ENCODE measurements around the gene BUB1B.
"Not testable (repeated sequence)": the region's sequence is repeated elsewhere in the genome, so short reads cannot be mapped to it uniquely, and the experiment has no call there.

Gene BUB1B, protein sequence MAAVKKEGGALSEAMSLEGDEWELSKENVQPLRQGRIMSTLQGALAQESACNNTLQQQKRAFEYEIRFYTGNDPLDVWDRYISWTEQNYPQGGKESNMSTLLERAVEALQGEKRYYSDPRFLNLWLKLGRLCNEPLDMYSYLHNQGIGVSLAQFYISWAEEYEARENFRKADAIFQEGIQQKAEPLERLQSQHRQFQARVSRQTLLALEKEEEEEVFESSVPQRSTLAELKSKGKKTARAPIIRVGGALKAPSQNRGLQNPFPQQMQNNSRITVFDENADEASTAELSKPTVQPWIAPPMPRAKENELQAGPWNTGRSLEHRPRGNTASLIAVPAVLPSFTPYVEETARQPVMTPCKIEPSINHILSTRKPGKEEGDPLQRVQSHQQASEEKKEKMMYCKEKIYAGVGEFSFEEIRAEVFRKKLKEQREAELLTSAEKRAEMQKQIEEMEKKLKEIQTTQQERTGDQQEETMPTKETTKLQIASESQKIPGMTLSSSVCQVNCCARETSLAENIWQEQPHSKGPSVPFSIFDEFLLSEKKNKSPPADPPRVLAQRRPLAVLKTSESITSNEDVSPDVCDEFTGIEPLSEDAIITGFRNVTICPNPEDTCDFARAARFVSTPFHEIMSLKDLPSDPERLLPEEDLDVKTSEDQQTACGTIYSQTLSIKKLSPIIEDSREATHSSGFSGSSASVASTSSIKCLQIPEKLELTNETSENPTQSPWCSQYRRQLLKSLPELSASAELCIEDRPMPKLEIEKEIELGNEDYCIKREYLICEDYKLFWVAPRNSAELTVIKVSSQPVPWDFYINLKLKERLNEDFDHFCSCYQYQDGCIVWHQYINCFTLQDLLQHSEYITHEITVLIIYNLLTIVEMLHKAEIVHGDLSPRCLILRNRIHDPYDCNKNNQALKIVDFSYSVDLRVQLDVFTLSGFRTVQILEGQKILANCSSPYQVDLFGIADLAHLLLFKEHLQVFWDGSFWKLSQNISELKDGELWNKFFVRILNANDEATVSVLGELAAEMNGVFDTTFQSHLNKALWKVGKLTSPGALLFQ
- total RNA-seq: 4.7 to 45.0 (median 24.6) reads per million in 18 experiments

GRCh38 chr15:40160689-40161688 is at the start of gene BUB1B:
BUB1B (plus strand) TSS chr15:40161069; CDS start chr15:40161221, 152 bp downstream.
- peak; percentile 92 to 95 for DNase-seq

- DNase-seq: no peak
Observed at GRCh38 chr15:40111888-40112287, 49.0 kb upstream of the BUB1B start.

- no peak for DNase-seq
Observed at GRCh38 chr15:40112789-40113188, 48.1 kb upstream of the BUB1B start.

- DNase-seq: no peak
Observed at GRCh38 chr15:40114218-40114617, 46.7 kb upstream of the BUB1B start.

DNA sequence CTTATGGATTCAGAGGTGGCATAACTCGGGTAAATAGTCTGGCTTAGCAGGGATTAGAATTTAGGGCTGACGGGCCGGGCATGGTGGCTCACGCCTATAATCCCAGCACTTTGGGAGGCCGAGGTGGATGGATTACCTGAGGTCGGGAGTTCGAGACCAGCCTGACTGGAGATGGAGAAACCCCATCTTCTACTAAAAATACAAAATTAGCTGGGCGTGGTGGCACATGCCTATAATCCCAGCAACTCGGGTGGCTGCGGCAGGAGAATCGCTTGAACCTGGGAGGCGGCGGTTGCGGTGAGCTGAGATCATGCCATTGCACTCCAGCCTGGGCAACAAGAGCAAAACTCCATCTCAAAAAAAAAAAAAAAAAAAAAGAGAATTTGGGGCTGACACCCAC is 45.8 kb upstream of the BUB1B start:
- not testable (repeated sequence) for DNase-seq

- DNase-seq: peak; percentile 55 to 60
Observed at GRCh38 chr15:40115670-40116093, 45.2 kb upstream of the BUB1B start.

- no peak for DNase-seq
Observed at GRCh38 chr15:40118473-40118872, 42.4 kb upstream of the BUB1B start.

DNA sequence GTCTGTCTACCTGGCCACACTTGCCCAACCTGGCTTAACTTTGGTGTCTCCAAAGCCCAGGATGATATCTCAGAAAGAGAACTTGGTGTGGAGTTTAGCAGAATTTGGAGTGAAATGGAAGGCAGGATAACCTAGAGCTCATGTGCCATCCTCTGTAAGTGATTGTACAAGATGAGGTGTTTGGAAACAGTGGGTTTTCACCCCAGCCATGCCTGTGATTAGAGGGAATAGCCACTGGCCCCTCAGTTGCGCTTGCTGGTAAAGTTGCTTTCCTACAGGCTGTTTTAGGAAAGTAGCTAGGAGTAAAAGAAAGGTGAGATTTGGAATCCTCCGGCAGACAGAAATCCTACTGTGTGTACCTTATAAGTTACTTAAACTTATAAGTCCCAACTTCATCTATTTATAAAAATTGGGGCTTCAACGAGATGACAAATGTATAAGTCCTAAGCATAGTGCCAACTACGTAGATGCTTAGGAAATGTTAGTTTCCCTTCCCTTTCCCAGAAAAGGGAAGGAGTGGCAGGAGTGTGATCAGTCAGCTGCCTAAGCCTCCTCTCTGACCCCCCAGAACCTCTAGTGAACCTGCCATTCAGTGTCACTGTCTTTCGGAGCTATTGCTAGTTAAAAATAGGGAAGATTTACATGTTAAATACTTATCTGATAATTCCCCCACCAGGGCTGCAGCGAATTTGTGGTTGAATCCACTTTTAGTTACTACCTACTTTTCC is 38.8 kb upstream of the BUB1B start:
- DNase-seq: peak; percentile 91 to 93

- DNase-seq: peak in 1 of 2 donors; percentile 9
Observed at GRCh38 chr15:40122989-40123388, 37.9 kb upstream of the BUB1B start.

- not testable (repeated sequence) for DNase-seq
Observed at GRCh38 chr15:40123863-40124262, 37.0 kb upstream of the BUB1B start.

DNA sequence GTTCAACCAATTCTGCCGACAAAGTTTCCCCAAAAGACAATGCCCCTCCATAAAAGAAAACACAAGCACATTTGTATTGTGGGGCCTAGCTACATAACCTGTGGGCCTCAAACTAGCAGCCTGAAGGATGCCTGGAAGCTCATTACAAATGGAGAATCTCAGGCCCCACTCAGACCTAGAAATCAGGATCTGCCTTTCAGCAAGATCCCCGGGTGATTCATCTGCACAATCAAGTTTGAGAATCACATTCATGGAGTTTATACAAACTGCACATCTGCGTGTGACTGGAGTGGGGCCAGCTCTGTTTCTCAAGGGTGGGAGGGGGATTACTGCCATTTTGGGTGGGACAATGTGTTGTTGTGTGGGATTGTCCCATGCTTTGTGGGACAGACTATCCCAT is 36.5 kb upstream of the BUB1B start:
- not testable (repeated sequence) for DNase-seq

- DNase-seq: not testable (repeated sequence)
Observed at GRCh38 chr15:40124807-40125285, 36.0 kb upstream of the BUB1B start.

DNA sequence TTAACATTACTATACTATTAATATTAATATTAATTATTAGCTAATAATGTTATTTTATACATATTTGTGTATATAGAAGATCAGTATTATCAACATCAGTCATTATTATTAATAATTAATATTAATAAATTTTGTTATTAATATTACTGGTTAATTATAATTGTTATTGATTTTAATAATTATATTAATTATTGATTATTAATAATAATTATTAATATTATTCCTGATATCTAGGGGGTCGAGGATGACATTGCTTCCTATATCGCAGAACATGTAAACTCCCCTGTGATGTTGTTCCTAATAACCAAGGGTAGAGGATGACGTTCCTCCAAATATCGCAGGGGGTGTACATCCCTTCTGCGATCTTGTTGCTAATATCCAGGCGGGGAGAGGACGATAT is 34.9 kb upstream of the BUB1B start:
- no peak for DNase-seq

GRCh38 chr15:40128766-40129660 is 31.9 kb upstream of the BUB1B start:
- DNase-seq: no peak

- DNase-seq: no peak
Observed at GRCh38 chr15:40130118-40130517, 30.8 kb upstream of the BUB1B start.

GRCh38 chr15:40130799-40131502 is 29.9 kb upstream of the BUB1B start:
- no peak for DNase-seq

DNA sequence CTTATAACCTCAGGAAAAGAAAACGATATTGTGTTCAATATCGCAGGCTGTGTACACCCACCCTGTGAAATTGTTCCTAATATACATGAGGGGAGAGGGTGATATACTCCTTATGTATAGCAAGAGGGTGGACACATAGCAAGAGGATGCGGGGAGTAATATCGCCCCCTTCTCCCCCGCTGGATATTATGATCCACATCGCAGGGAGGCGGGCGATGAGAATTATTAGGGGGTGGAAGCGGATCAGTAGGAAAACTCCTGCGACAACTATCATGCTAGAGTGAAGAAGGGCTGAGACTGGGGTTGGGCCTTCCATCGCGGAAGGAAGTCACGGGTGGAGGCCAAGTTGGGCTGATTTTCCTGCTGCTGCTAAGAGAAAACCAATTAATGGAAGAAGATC is 27.3 kb upstream of the BUB1B start:
- no peak for DNase-seq

DNA sequence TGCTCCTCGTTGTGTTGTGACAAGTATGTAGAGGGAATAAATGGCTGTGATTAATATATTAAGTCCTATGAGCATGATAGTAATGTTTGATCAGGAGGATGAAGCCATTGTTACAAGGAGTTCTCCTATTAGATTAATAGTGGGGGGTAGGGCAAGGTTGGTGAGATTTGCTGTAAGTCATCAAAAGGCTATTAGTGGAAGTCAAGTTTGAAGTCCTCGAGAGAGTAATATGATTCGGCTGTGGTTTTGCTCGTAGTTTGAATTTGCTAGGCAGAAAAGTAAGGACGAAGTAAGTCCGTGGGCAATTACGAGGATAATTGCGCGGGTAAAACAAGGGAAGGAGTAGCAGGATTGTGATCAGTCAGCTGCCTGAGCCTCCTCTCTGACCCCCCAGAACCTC is 26.0 kb upstream of the BUB1B start:
- DNase-seq: no peak

- DNase-seq: not testable (repeated sequence)
Observed at GRCh38 chr15:40135846-40136450, 24.9 kb upstream of the BUB1B start.
